ENCODE data around the gene RNF32. TPM values are rescaled to one million over a fixed set of nuclear protein-coding genes. Genes with fewer than 3 reads are reported as not detected.
"Not testable (repeated sequence)": the region's sequence is repeated elsewhere in the genome, so short reads cannot be mapped to it uniquely, and the experiment has no call there.

RNF32 gene
- total RNA-seq, 2 experiments from 2014 or later = 1.4 to 2.6 TPM

DNA sequence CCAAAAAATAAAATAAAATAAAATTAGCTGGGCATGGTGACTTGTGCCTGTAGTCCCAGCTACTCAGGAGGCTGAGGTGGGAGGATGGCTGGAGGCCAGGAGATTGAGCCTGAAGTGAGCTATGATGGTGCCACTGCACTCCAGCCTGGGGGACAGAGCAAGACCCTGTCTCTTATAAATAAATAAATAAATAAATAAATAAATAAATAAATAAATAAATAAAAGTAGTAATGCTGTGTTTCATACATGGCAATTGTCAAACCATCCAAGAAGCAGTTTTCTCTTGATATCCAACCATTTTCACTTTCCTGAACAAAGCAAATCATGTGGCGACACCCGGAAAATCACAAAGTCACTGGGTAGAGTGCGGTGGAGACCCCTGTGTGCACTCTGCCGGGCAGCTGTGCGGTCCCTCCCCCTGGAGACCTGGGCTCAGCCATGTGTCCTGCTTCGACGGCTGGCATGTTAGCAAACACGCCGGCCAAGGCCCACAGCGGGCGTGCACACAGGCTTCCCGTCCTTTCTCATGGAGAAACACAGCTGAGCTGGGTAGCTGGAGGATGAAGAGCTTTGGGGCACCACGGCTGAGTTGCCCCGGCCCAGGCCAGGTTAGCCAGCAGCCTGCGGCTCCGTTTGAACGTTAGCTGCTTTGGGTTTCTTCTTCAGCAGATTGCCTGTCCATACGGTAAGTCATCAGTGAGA, 22.3 kb upstream of the RNF32 start:
- DNase-seq = no peak
- CTCF ChIA-PET = no interaction called here
- H3K27ac Mint-ChIP-seq = no peak overlapping the region
- peaks cover 11% of the 10 kb centered on the region for H3K4me1 Mint-ChIP-seq (ENCODE audit: low read depth)
- H3K36me3 Mint-ChIP-seq = no peaks in the 10 kb centered on the region
- H3K9me3 Mint-ChIP-seq = peaks cover 6% of the 10 kb centered on the region
- H3K27me3 Mint-ChIP-seq = peaks cover 38% of the 10 kb centered on the region
- intact Hi-C loops (cut with micrococcal nuclease) = no loop called here
- H3K4me3 Mint-ChIP-seq = no peak overlapping the region
- POLR2A ChIA-PET = no interaction called here

DNA sequence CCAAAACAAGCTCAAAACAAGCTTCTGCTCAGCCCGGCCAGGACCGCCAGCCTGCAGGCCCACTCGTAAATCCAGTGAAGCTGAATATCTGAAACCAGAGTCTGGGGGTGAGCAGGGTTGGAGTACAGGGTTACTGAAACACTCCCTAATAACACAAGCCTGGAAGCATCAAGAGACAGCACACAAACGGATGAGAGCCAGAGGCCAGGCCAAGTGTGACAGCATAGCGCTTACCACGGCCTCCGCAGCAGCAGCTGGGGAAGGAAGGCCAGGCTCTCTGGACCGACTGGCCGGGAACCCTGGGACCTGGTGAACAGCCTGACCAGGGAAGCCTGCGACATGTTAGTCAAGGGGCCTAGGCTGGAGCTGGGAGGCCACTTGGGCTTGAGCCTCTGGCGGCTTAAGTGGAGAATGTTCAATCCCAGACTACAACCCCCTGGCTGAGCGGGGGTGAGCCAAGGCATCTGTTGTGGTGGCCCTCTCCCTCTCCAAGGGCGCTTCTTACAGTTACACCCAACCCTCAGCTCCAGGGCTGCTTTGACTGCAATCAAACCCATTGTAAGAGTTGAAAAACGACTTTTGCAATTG, 21.7 kb upstream of the RNF32 start:
- peaks cover 37% of the 10 kb centered on the region for H3K27me3 Mint-ChIP-seq
- H3K9me3 Mint-ChIP-seq = peaks cover 6% of the 10 kb centered on the region
- ChIA-PET POLR2A (no interaction called here), CTCF (no interaction called here)
- intact Hi-C loops (cut with micrococcal nuclease) = no loop called here
- H3K36me3 Mint-ChIP-seq = no peaks in the 10 kb centered on the region
- no peak overlapping the region for H3K27ac Mint-ChIP-seq
- no peak for DNase-seq
- H3K4me3 Mint-ChIP-seq = no peak overlapping the region
- H3K4me1 Mint-ChIP-seq (ENCODE audit: low read depth) = peaks cover 8% of the 10 kb centered on the region

DNA sequence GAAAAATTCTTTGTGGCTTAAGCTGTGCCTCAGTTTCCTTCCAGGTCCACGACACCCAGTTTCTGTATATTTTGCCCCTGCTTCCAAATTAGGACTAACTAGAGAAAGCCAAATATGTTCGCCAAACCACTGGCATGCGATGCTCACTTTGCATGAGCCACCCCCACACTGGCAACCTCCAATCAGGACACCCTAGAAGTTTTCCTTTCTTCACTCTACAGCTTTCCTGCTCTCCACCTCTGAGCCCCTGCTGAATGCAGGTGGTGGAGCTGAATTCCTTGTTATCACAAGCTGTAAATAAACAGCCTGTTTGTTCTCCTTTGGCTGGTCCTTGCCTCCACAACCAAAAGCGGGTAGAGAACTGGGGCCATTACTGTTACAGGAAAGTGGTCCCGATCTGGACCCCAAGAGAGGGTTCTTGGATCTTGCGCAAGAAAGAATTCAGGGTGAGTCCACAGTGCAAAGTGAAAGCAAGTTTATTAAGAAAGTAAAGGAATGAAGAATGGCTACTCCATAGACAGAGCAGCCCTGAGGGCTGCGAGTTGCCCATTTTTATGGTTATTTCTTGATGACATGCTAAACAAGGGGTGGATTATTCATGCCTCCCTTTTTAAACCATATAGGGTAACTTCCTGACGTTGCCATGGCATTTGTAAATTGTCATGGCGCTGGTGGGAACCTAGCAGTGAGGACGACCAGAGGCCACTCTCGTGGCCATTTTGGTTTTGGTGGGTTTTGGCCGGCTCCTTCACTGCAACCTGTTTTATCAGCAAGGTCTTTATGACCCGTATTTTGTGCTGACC, 20.9 kb upstream of the RNF32 start:
- peaks cover 37% of the 10 kb centered on the region for H3K27me3 Mint-ChIP-seq
- H3K36me3 Mint-ChIP-seq; POLR2A ChIA-PET; H3K4me3 Mint-ChIP-seq; DNase-seq; H3K27ac Mint-ChIP-seq; CTCF ChIA-PET; intact Hi-C loops (cut with micrococcal nuclease); H3K9me3 Mint-ChIP-seq: not testable (repeated sequence)
- H3K4me1 Mint-ChIP-seq (ENCODE audit: low read depth) = peaks cover 14% of the 10 kb centered on the region

DNA sequence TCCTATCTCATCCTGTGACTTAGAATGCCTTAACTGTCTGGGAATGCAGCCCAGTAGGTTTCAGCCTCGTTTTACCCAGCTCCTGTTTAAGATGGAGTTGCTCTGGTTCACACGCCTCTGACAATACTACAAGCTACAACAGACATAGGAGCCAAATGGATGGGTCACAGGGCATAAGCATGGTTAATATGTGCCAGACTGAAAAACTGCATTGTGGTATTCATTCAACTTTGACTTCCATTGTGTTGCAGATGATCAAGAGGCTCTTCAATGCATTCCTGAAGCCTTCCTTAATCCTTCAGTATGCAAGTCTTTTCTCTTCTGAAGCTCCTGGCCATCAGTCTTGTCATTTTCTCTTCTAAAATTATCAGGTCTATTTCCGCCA, 20.3 kb upstream of the RNF32 start:
- intact Hi-C loops (cut with micrococcal nuclease) = no loop called here
- Mint-ChIP-seq H3K9me3 (peaks cover 6% of the 10 kb centered on the region), H3K4me1 (ENCODE audit: low read depth) (peaks cover 12% of the 10 kb centered on the region), H3K27ac (no peak overlapping the region), H3K27me3 (peaks cover 34% of the 10 kb centered on the region), H3K36me3 (no peaks in the 10 kb centered on the region), H3K4me3 (no peak overlapping the region)
- CTCF ChIA-PET = no interaction called here
- no peak for DNase-seq
- POLR2A ChIA-PET = no interaction called here

DNA sequence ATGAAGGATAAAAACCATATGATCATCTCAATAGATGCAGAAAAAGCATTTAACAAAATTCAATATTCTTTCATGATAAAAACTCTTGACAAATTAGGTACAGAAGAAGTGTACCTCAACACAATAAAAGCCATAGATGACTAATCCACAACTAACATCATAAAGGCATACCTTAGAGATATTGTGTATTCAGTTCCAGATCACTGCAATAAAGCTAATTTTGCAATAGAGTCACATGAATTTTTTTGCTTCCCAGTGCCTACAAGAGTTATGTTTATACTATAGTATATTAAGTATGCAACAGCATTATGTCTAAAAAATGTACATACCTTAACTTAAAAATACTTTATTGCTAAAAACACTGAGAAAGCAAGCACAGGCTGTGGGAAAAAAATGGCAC, 18.9 kb upstream of the RNF32 start:
- H3K27me3 Mint-ChIP-seq = peaks cover 27% of the 10 kb centered on the region
- intact Hi-C loops (cut with micrococcal nuclease) = no loop called here
- H3K27ac Mint-ChIP-seq = no peak overlapping the region
- no peak for DNase-seq
- POLR2A ChIA-PET = no interaction called here
- no peaks in the 10 kb centered on the region for H3K36me3 Mint-ChIP-seq
- peaks cover 6% of the 10 kb centered on the region for H3K9me3 Mint-ChIP-seq
- H3K4me3 Mint-ChIP-seq = no peak overlapping the region
- CTCF ChIA-PET = no interaction called here
- peaks cover 14% of the 10 kb centered on the region for H3K4me1 Mint-ChIP-seq (ENCODE audit: low read depth)

DNA sequence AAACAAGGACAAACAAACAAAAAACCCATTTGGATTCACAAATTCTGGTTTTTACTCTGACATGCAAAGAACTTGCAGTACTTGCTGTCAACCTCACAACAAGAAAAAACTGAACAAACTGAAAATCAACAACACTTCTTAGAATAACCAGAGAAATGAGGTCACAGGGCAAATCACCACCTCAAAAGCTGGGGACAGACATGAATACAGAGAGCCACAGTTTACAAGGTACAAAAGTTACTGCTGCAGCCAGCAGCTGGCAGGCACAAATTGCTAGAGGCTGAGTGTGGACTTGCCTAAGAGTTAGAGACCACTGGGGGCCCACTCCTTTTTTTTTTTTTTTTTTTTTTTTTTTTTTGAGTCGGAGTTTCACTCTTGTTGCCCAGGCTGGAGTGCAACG, 15.0 kb upstream of the RNF32 start:
- Mint-ChIP-seq H3K36me3 (no peaks in the 10 kb centered on the region), H3K4me3 (no peak overlapping the region), H3K4me1 (ENCODE audit: low read depth) (peaks cover 8% of the 10 kb centered on the region), H3K27ac (no peak overlapping the region), H3K9me3 (peaks cover 26% of the 10 kb centered on the region), H3K27me3 (peaks cover 8% of the 10 kb centered on the region)
- ChIA-PET CTCF (no interaction called here), POLR2A (no interaction called here)
- no peak for DNase-seq
- intact Hi-C loops (cut with micrococcal nuclease) = no loop called here

DNA sequence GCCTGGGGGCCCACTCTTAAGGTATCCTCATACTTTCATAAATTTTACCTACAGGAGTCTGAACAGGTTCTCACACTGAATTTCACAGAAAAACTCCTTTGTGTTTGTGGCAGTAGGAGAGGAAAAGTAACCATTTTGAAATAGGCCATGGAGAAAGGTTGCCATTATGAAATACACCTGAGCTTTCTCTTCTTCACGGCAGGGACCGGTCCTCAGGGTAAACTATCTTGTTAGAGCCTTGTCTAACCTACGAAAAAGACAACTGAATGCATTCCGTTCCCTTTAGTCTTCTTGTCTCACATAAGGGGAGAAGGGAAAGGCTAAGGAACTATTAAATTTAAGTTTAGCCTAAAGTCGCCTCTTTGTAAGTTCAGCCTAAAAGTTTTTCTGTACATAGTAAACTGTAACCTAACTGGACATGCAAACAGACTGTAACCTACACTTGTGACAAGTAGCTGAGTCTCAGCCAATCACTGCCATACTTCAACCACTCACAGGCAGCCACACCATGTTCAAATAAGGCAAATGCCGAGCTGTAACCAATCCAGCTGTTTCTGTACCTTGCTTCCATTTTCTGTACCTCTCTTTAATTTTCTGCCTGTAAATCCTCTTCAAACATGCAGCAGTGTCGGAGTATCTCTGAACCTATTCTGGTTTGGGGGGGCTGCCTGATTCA, 14.2 kb upstream of the RNF32 start:
- POLR2A ChIA-PET = no interaction called here
- intact Hi-C loops (cut with micrococcal nuclease) = no loop called here
- no peak overlapping the region for H3K27ac Mint-ChIP-seq
- H3K9me3 Mint-ChIP-seq = peaks cover 22% of the 10 kb centered on the region
- H3K4me3 Mint-ChIP-seq = no peak overlapping the region
- H3K27me3 Mint-ChIP-seq = peaks cover 4% of the 10 kb centered on the region
- DNase-seq = no peak
- H3K36me3 Mint-ChIP-seq = no peaks in the 10 kb centered on the region
- CTCF ChIA-PET = no interaction called here
- peaks cover 8% of the 10 kb centered on the region for H3K4me1 Mint-ChIP-seq (ENCODE audit: low read depth)

DNA sequence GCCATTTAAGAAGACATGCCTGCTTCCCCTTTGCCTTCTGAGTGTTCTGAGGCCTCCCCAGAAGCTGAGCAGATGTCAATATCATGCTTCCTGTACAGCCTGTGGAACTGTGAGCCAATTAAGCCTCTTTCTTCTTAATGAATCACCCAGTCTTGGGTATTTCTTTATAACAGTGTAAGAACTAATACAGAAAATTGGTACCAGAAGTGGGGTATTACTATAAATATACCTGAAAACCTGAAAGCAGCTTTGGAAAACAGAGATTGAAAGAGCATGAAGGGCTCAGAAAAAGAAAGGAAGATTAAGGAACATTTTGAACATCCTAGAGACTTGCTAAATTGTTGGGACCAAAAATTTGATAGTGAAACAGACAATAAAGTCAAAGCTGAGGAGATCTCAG, 12.0 kb upstream of the RNF32 start:
- no peak for DNase-seq
- intact Hi-C loops (cut with micrococcal nuclease) = no loop called here
- no peak overlapping the region for H3K4me3 Mint-ChIP-seq
- H3K27ac Mint-ChIP-seq = no peak overlapping the region
- H3K4me1 Mint-ChIP-seq (ENCODE audit: low read depth) = peaks cover 8% of the 10 kb centered on the region
- POLR2A ChIA-PET = no interaction called here
- H3K9me3 Mint-ChIP-seq = peaks cover 20% of the 10 kb centered on the region
- H3K36me3 Mint-ChIP-seq = no peaks in the 10 kb centered on the region
- H3K27me3 Mint-ChIP-seq = peaks cover 2% of the 10 kb centered on the region
- CTCF ChIA-PET = no interaction called here

DNA sequence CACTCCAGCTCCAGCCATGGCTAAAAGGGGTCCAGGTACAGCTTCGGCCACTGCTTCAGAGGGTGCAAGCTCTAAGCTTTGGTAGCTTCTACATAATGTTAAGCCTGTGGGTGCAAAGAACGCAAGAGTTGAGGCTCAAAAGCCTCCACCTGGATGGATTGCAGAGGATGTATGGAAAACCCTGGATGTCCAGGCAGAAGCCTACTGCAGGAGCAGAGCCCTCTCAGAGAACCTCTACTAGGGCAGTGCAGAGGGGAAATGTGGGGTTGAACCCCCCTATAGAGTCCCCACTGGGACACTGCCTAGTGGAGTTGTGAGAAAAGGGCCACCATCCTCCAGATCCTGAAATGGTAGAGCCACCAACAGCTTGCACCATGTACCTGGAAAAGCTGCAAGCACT, 10.7 kb upstream of the RNF32 start:
- no peak for DNase-seq
- peaks cover 20% of the 10 kb centered on the region for H3K9me3 Mint-ChIP-seq
- no peak overlapping the region for H3K4me3 Mint-ChIP-seq
- peaks cover 2% of the 10 kb centered on the region for H3K4me1 Mint-ChIP-seq (ENCODE audit: low read depth)
- H3K27ac Mint-ChIP-seq = no peak overlapping the region
- CTCF ChIA-PET = interaction anchor here (1.4 kb wide), 1 partner anchor 187 kb away, joined by 4 read pairs; no protein-coding TSS in a partner anchor
- H3K27me3 Mint-ChIP-seq = no peaks in the 10 kb centered on the region
- intact Hi-C loops (cut with micrococcal nuclease) = no loop called here
- POLR2A ChIA-PET = no interaction called here
- H3K36me3 Mint-ChIP-seq = no peaks in the 10 kb centered on the region

DNA sequence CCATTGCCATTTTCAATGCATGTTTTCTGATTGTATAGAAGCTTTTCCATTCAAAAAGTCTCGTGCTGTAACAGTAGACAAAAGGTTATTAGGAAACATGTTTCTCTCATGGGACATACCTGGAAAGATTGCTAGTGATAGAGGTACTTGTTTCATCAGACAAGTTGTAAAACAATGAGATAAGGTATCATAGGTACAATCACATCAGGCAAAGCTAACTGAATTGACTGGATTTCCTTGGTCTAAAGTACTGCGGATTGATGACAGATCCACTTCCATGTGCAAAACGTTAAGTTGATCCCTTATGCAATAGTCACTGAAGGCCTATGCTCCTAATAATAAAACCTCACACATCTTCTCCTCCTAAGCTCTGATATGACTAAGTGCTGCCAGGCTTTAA, 6.5 kb upstream of the RNF32 start:
- DNase-seq = no peak
- POLR2A ChIA-PET = no interaction called here
- Mint-ChIP-seq H3K4me3 (no peak overlapping the region), H3K4me1 (ENCODE audit: low read depth) (no peaks in the 10 kb centered on the region), H3K27me3 (no peaks in the 10 kb centered on the region), H3K27ac (no peak overlapping the region), H3K9me3 (peaks cover 10% of the 10 kb centered on the region), H3K36me3 (no peaks in the 10 kb centered on the region)
- CTCF ChIA-PET = no interaction called here
- intact Hi-C loops (cut with micrococcal nuclease) = no loop called here

DNA sequence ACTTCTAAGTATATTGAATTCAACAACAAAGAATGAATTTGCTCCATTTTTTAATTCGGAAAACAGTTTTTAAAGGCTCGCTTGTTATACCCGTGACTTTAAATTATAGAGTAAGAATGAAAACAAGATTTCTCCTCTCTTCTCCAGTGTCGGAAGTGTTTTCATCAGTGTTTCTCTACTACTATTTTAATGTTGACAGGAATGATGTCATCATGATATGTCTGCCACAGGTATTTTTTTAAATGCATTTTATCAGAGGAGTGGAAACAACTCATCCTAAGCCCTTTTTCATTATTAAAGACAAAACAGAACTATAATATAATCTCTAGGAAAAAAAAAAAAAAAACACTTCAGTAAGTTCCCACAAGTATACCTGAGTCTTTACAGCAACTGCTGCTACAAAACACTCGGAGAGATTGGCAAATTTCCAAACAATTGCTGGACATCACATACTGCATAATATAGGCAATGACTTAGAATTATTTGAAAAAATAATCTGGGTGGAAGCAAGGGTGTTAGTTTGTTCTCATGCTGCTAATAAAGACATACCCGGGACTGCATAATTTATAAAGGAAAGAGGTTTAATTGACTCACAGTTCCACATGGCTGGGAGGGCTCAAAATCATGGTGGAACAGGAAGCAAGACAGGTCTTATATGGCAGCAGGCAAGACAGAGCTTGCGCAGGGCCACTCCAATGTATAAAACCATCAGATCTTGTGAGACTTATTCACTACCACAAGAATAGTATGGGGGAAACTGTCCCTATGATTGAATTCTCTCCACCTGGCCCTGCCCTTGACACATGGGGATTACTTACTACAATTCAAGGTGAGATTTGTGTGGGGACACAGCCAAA, 4.8 kb upstream of the RNF32 start:
- H3K4me1 Mint-ChIP-seq (ENCODE audit: low read depth) = peaks cover 8% of the 10 kb centered on the region
- no peak overlapping the region for H3K4me3 Mint-ChIP-seq
- DNase-seq = no peak
- ChIA-PET POLR2A (no interaction called here), CTCF (no interaction called here)
- no peak overlapping the region for H3K27ac Mint-ChIP-seq
- peaks cover 5% of the 10 kb centered on the region for H3K27me3 Mint-ChIP-seq
- intact Hi-C loops (cut with micrococcal nuclease) = no loop called here
- H3K36me3 Mint-ChIP-seq = peaks cover 6% of the 10 kb centered on the region
- peaks cover 7% of the 10 kb centered on the region for H3K9me3 Mint-ChIP-seq

DNA sequence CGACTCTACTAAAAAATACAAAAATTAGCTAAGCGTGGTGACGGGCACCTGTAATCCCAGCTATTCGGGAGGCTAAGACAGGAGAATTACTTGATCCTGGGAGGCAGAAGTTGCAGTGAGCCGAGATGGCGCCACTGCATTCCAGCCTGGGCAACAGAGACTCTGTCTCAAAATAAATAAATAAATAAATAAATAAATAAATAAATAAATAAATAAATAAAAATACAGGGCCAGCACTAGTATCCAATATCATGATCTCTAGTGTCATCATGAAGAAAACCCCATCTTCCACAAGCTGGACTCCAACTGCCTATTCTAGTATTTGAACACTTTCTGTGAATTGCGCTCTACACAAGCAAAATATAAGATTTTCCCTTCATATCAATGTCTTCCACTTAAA, 3.5 kb upstream of the RNF32 start:
- CTCF ChIA-PET; H3K36me3 Mint-ChIP-seq; H3K27ac Mint-ChIP-seq; H3K4me1 Mint-ChIP-seq (ENCODE audit: low read depth); DNase-seq; H3K9me3 Mint-ChIP-seq; H3K27me3 Mint-ChIP-seq; POLR2A ChIA-PET; H3K4me3 Mint-ChIP-seq; intact Hi-C loops (cut with micrococcal nuclease): not testable (repeated sequence)

All from activated CD4-positive, alpha-beta memory T cell treated with anti-CD3 and anti-CD28 coated beads for 36 hours (primary cell).